ENCODE measurements around the gene CCDC9. TPM values are rescaled to one million over a fixed set of nuclear protein-coding genes. Genes with fewer than 3 reads are reported as not detected.
"Not testable (repeated sequence)": the region's sequence is repeated elsewhere in the genome, so short reads cannot be mapped to it uniquely, and the experiment has no call there.

CCDC9 gene
- total RNA-seq, 4 donors from 2014 or later: 12.1 to 104 (median 35.8) TPM

GRCh38 chr19:47241919-47242577 is 14.3 kb upstream of the CCDC9 start:
- H3K4me3 ChIP-seq: no peak overlapping the region
- peaks cover 0 to 44% (median 20%) of the 10 kb centered on the region in 4 donors for H3K4me1 ChIP-seq
- no peaks in the 10 kb centered on the region for H3K9me3 ChIP-seq
- TF ChIP-seq CTCF (IDR thresholded peaks at IDR 0.05) (no peak), POLR2A (IDR thresholded peaks at IDR 0.05) (no peak)
- no peaks in the 10 kb centered on the region for H3K27me3 ChIP-seq
- DNase-seq: no peak
- H3K27ac ChIP-seq: peak overlapping the region in 2 of 4 donors; percentile 64 to 67
- no peaks in the 10 kb centered on the region for H3K36me3 ChIP-seq

DNA sequence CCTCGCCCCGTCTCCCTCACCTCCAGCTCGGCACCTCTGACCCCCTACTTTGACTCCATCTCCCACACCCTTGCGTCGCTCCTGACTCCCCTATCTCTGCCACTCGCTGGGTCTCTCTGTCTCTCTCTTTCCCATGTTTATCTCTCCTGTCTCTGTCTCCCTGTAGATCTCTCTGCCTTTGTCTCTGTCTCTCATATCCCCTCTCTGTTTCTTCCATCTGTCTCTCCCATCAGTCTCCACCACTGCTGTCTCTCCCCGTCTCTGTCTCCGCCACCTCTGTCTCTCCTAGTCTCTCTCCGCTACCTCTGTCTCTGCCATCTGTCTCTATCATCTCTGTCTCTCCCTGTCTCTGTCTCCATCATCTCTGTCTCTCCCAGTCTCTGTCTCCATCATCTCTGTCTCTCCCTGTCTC is 13.0 kb upstream of the CCDC9 start:
- Histone ChIP-seq H3K4me1 (peaks cover 0 to 44% (median 20%) of the 10 kb centered on the region in 4 donors), H3K36me3 (no peaks in the 10 kb centered on the region)

DNA sequence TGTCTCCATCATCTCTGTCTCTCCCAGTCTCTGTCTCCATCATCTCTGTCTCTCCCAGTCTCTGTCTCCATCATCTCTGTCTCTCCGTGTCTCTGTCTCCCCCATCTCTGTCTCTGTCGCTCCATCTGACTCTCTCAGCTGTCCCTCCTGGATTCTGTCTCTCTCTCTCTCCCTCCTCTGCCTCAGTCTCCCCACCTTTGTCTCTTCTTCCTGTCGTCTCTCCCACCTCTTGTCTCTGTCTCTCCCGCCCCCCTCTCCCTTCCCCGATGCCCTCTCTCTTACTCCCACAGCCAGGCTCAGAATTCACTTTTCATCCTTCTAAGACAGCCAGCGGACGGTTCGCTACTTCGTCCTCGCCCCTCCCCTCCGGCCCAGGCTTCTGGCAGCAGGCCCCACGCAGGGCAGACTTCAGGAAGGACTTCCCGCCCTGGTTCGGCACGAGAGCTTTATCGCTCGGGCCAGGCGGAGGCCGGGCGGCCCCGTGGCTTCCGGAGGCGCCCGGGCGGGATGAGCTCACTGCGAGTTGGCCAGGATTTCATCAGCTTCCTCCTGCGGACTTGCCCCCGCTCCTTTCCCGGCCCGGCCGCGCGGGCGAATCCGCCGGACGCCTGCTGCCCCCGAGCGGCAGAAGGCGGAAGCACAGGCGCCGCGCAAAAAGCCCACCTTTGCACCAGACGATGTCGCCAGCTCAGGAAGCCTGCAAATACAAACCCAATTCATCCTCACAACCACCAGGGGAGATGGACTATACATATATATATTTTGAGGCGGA is 12.4 kb upstream of the CCDC9 start:
- Histone ChIP-seq H3K27me3 (no peaks in the 10 kb centered on the region), H3K36me3 (no peaks in the 10 kb centered on the region), H3K4me3 (peak overlapping the region in 3 of 4 donors; percentile 31 to 48 (median 37)), H3K27ac (peak overlapping the region in 3 of 4 donors; percentile 55 to 70 (median 63)), H3K9me3 (no peaks in the 10 kb centered on the region), H3K4me1 (peaks cover 0 to 44% (median 20%) of the 10 kb centered on the region in 4 donors)
- DNase-seq: peak; percentile 79 to 95 (median 90)
- TF ChIP-seq CTCF (IDR thresholded peaks at IDR 0.05) (peak; percentile 97 to 100 (median 99)), POLR2A (IDR thresholded peaks at IDR 0.05) (no peak)

More for the DNA sequence above, 13.0 kb upstream of the CCDC9 start:
- no peak for DNase-seq
- H3K9me3 ChIP-seq: no peaks in the 10 kb centered on the region
- H3K27me3 ChIP-seq: no peaks in the 10 kb centered on the region
- peak overlapping the region; percentile 11 to 67 (median 48) for H3K27ac ChIP-seq
- peak overlapping the region in 3 of 4 donors; percentile 18 to 48 (median 31) for H3K4me3 ChIP-seq
- no peak for TF ChIP-seq CTCF (IDR thresholded peaks at IDR 0.05)
- TF ChIP-seq POLR2A (IDR thresholded peaks at IDR 0.05): no peak

DNA sequence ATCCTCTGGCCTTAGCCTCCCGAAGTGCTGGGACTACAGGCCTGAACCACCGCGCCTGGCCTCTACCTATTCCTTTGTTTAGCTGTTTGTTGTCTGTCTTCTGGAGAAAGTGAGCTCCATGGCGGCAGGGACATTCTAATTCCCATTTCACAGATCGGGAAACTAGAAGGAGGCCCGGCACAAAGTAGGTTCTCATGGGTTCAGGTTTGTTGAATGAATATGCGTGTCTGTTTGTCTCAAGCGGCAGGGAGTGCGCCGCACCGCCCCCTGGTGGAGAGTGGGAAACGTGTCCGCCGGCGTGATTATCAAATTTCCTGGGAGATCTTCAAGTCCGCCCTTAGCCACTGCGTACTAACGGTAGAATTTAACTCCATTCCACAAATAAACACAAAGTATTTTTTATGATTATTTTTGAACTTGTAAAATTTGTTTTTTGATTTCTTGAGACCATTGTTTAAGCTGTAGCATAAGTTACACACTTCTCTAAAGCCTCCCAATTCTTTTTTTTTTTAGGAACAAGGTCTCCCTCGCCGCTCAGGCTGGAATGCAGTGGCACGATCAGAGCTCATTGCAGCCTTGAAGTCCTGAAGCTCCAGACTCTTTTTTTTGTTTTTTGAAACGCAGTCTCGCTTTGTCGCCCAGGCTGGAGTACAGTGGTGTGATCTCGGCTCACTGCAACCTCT is 8.9 kb upstream of the CCDC9 start:
- Histone ChIP-seq H3K36me3 (no peaks in the 10 kb centered on the region), H3K4me3 (no peak overlapping the region), H3K27me3 (no peaks in the 10 kb centered on the region), H3K4me1 (peaks cover 0 to 20% (median 14%) of the 10 kb centered on the region in 4 donors), H3K27ac (no peak overlapping the region), H3K9me3 (no peaks in the 10 kb centered on the region)
- TF ChIP-seq CTCF (IDR thresholded peaks at IDR 0.05): peak; percentile 82 to 92 (median 91)
- no peak for TF ChIP-seq POLR2A (IDR thresholded peaks at IDR 0.05)
- peak; percentile 60 to 90 (median 86) for DNase-seq

DNA sequence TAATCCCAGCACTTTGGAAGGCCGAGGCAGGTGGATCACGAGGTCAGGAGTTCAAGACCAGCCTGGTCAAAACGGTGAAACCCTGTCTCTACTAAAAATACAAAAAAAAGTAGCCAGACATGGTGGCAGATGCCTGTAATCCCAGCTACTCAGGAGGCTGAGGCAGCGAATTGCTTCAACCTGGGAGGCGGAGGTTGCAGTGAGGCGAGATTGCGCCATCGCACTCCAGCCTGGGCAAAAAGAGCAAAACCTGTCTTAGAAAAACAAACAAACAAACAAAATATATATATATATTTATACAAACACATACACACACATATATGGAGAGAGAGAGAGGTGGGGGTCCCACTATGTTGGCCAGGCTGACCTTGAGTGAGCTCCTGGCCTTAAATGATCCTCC is 3.3 kb upstream of the CCDC9 start:
- not testable (repeated sequence) for H3K4me1 ChIP-seq, H3K36me3 ChIP-seq, H3K9me3 ChIP-seq, H3K27ac ChIP-seq, H3K27me3 ChIP-seq, DNase-seq, H3K4me3 ChIP-seq

Data from Peyer's patch (tissue), 4 donors.